OCI-LY1 (cell line): ENCODE data around the gene GNG8.

Experiments
- H2AFZ ChIP-seq: fragments of 200-600 bp; sonication (generic), shearing (Covaris generic); 2 replicates; pipeline ENCODE4 v1.6.0; 2014; ENCODE audit warnings: antibody characterized with exemption, mild to moderate bottlenecking, low read length
- H3F3A ChIP-seq: fragments of 200-600 bp; sonication (generic), shearing (Covaris generic); 2 replicates; pipeline ENCODE4 v1.6.0; 2014; ENCODE audit warnings: mild to moderate bottlenecking, antibody characterized with exemption, low read length, moderate library complexity; ENCODE audit not compliant: insufficient read depth
- H3K27ac ChIP-seq: fragments of 200-600 bp; sonication (generic); 2 replicates; pipeline ENCODE4 v1.5.1; 2014; ENCODE audit warnings: low read length, mixed run types, mild to moderate bottlenecking, low read depth; ENCODE audit not compliant: poor library complexity, severe bottlenecking
- H3K27me3 ChIP-seq: fragments of 200-600 bp; sonication (generic); 2 replicates; pipeline ENCODE4 v1.6.0; 2014; ENCODE audit warnings: antibody characterized with exemption, mild to moderate bottlenecking, low read length, moderate library complexity; ENCODE audit not compliant: insufficient read depth
- H3K36me3 ChIP-seq: fragments of 200-600 bp; sonication (generic); 2 replicates; pipeline ENCODE4 v1.6.1; 2014; ENCODE audit warnings: mild to moderate bottlenecking, antibody characterized with exemption, low read length, moderate library complexity, mixed read lengths; ENCODE audit not compliant: insufficient read depth
- H3K4me1 ChIP-seq: fragments of 200-600 bp; sonication (generic); 2 replicates; pipeline ENCODE4 v1.5.1; 2014; ENCODE audit warnings: mild to moderate bottlenecking, low read length, moderate library complexity; ENCODE audit not compliant: insufficient read depth, severe bottlenecking
- H3K4me2 ChIP-seq: fragments of 200-600 bp; sonication (generic), shearing (Covaris generic); 2 replicates; pipeline ENCODE4 v1.6.1; 2014; ENCODE audit warnings: low read length
- H3K4me3 ChIP-seq: fragments of 200-600 bp; sonication (generic); 2 replicates; pipeline ENCODE4 v1.5.1; 2014; ENCODE audit warnings: low read length, low read depth, mild to moderate bottlenecking, mixed read lengths; ENCODE audit not compliant: poor library complexity, severe bottlenecking
- H3K79me2 ChIP-seq: fragments of 200-600 bp; shearing (Covaris generic); 2 replicates; pipeline ENCODE4 v1.6.1; 2016; ENCODE audit warnings: mixed run types, low read length, mixed read lengths; ENCODE audit not compliant: insufficient read depth
- H3K9ac ChIP-seq: fragments of 200-600 bp; sonication (generic), shearing (Covaris generic); 2 replicates; pipeline ENCODE4 v1.6.1; 2014; ENCODE audit warnings: mild to moderate bottlenecking, low read length, mixed read lengths
- H3K9me2 ChIP-seq: fragments of 200-600 bp; sonication (generic), shearing (Covaris generic); 2 replicates; pipeline ENCODE4 v1.6.1; 2014; ENCODE audit warnings: low read depth, mild to moderate bottlenecking, low read length, mixed read lengths
- H3K9me3 ChIP-seq: fragments of 200-600 bp; shearing (Covaris generic); 2 replicates; pipeline ENCODE4 v1.6.1; 2014; ENCODE audit warnings: low read length, mixed read lengths
- H4K20me1 ChIP-seq: fragments of 200-600 bp; sonication (generic), shearing (Covaris generic); 2 replicates; pipeline ENCODE4 v1.6.0; 2016; ENCODE audit warnings: mild to moderate bottlenecking, low read length; ENCODE audit not compliant: insufficient read depth
- CTCF ChIP-seq: fragments of 200-600 bp; sonication (generic), shearing (Covaris generic); IDR thresholded peaks from 2 replicates; pipeline ENCODE4 v1.5.1; 2017; ENCODE audit warnings: mild to moderate bottlenecking, antibody characterized with exemption, low read length, moderate library complexity, mixed read lengths
- EZH2 ChIP-seq: fragments of 200-600 bp; sonication (generic), shearing (Covaris generic); IDR thresholded peaks from 2 replicates; pipeline ENCODE4 v1.8.0; 2017; ENCODE audit warnings: borderline replicate concordance, mixed run types, mild to moderate bottlenecking, antibody characterized with exemption, low read length, moderate library complexity, mixed read lengths

GNG8 gene

GRCh38 chr19:46587861-46588260 lies 48.1 kb downstream of the GNG8 start:
- H3F3A ChIP-seq = no peaks in the 10 kb centered on the region

GRCh38 chr19:46586294-46586693 lies 49.7 kb downstream of the GNG8 start:
- Histone ChIP-seq H3K79me2 (no peaks in the 10 kb centered on the region), H3K27ac (no peak overlapping the region), H3K9me3 (no peaks in the 10 kb centered on the region), H3K4me2 (no peak overlapping the region), H3F3A (no peaks in the 10 kb centered on the region), H3K4me3 (no peak overlapping the region), H3K9ac (no peak overlapping the region), H3K27me3 (no peaks in the 10 kb centered on the region; the same call in 1 of the 2 replicates), H4K20me1 (no peaks in the 10 kb centered on the region), H3K9me2 (no peaks in the 10 kb centered on the region), H2AFZ (no peak overlapping the region), H3K4me1 (no peaks in the 10 kb centered on the region), H3K36me3 (no peaks in the 10 kb centered on the region)
- TF ChIP-seq CTCF (no peak), EZH2 (no peak)

More at GRCh38 chr19:46587861-46588260, 48.1 kb downstream of the GNG8 start:
- H3K36me3 ChIP-seq = no peaks in the 10 kb centered on the region
- H4K20me1 ChIP-seq = no peaks in the 10 kb centered on the region
- H3K9me2 ChIP-seq = no peaks in the 10 kb centered on the region
- no peak overlapping the region for H3K4me3 ChIP-seq
- no peak overlapping the region for H3K9ac ChIP-seq
- H3K27ac ChIP-seq = no peak overlapping the region
- H3K4me1 ChIP-seq = no peaks in the 10 kb centered on the region
- no peak overlapping the region for H2AFZ ChIP-seq
- H3K27me3 ChIP-seq = no peaks in the 10 kb centered on the region; the same call in 1 of the 2 replicates
- no peak overlapping the region for H3K4me2 ChIP-seq
- no peak for TF ChIP-seq EZH2
- TF ChIP-seq CTCF = no peak
- no peaks in the 10 kb centered on the region for H3K9me3 ChIP-seq
- no peaks in the 10 kb centered on the region for H3K79me2 ChIP-seq

- H3K9me3 ChIP-seq = no peaks in the 10 kb centered on the region
- no peaks in the 10 kb centered on the region for H3K36me3 ChIP-seq
- H3K79me2 ChIP-seq = no peaks in the 10 kb centered on the region
- H3K9ac ChIP-seq = no peak overlapping the region
- no peak for TF ChIP-seq EZH2
- TF ChIP-seq CTCF = no peak
- no peaks in the 10 kb centered on the region for H3K4me1 ChIP-seq
- H3K9me2 ChIP-seq = no peaks in the 10 kb centered on the region
- no peak overlapping the region for H2AFZ ChIP-seq
- no peak overlapping the region for H3K27ac ChIP-seq
- no peaks in the 10 kb centered on the region for H3F3A ChIP-seq
- no peaks in the 10 kb centered on the region for H4K20me1 ChIP-seq
- H3K27me3 ChIP-seq = no peaks in the 10 kb centered on the region; the same call in 1 of the 2 replicates
- no peak overlapping the region for H3K4me2 ChIP-seq
- H3K4me3 ChIP-seq = no peak overlapping the region
Measured at GRCh38 chr19:46585539-46585938, 50.5 kb downstream of the GNG8 start.
